Testis (tissue), 2 donors: ENCODE data around the gene METRNL.

Experiments used
- CTCF ChIP-seq, 3 experiments: fragments of 450-650 bp in 2 of 3; fragments of 200-600 bp in 1 of 3; sonication (generic) in 1 of 3; IDR thresholded peaks; one replicate each; pipeline ENCODE4 v1.5.1; 2016 to 2019; ENCODE audit warnings: antibody characterized with exemption in 3 of 3, mild to moderate bottlenecking in 2 of 3, moderate library complexity in 1 of 3
- POLR2A ChIP-seq: fragments of 450-650 bp; IDR thresholded peaks from one replicate; pipeline ENCODE4 v1.6.1; 2017; ENCODE audit warnings: antibody characterized with exemption, mild to moderate bottlenecking, moderate library complexity

- TF ChIP-seq CTCF (IDR thresholded peaks at IDR 0.05) (no peak), POLR2A (no peak)
Measured at GRCh38 chr17:83057397-83057761, 22.0 kb upstream of the METRNL start.
